Erythroblast (primary cell): ENCODE measurements around the gene PRPF38A.

Source experiments
- GATA1 ChIP-seq: IDR thresholded peaks from 2 replicates; pipeline ENCODE4 v1.6.1; 2011; ENCODE audit warnings: low read depth, mild to moderate bottlenecking, control low read depth, low read length, moderate library complexity
- POLR2A ChIP-seq: IDR thresholded peaks from 2 replicates; pipeline ENCODE4 v1.6.1; 2011; ENCODE audit warnings: mild to moderate bottlenecking, low read length

- TF ChIP-seq POLR2A (no peak), GATA1 (no peak)
Observed at GRCh38 chr1:52393174-52393573, 11.2 kb upstream of the PRPF38A start.
